HEK293T (cell line): ENCODE results near the gene SORBS1.

Experiments used
- BHLHE40 ChIP-seq: fragments of 450-650 bp; IDR thresholded peaks from 2 replicates; pipeline ENCODE4 v1.6.1; 2016; ENCODE audit warnings: mild to moderate bottlenecking, moderate library complexity, borderline replicate concordance
- FOXA1 ChIP-seq: fragments of 450-650 bp; IDR thresholded peaks from 2 replicates; pipeline ENCODE4 v1.6.1; 2016; ENCODE audit warnings: mild to moderate bottlenecking
- FOXK2 ChIP-seq: fragments of 450-650 bp; IDR thresholded peaks from 2 replicates; pipeline ENCODE4 v1.6.1; 2016; ENCODE audit warnings: mild to moderate bottlenecking
- SP1 ChIP-seq: fragments of 450-650 bp; IDR thresholded peaks from 2 replicates; pipeline ENCODE4 v1.6.1; 2017
- SUZ12 ChIP-seq: fragments of 450-650 bp; IDR thresholded peaks from 2 replicates; pipeline ENCODE4 v1.6.1; 2016; ENCODE audit warnings: mild to moderate bottlenecking
- TARDBP ChIP-seq: fragments of 450-650 bp; IDR thresholded peaks from 2 replicates; pipeline ENCODE4 v1.6.1; 2016
- TF ChIP-seq, protein P1 (sequence below): fragments of 450-650 bp; IDR thresholded peaks from 2 replicates; pipeline ENCODE4 v1.6.1; 2016

DNA sequence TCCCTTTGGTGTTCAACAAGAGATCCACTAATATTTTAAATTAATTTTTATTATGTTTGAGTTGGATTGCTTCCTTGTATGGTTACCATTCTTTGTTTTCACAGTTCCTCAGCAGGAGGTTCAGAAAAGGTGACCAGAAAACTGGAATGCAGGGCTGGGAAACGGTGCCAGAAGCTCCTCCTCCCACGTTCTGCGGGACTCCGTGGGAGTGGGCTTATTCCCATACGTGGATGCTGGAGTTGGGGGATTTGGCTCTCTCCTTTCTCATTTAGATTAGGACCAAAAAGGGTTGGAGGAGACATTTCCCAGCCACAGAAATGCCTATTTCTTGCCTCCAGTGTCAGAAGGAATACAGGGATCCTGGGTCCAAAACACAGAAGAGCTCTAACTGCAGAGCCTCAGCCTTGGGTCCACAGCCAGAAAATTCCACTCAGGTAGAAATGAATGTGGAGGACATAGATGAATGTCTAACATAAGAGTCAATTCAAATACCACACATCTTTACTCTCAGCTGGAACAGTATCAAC, 56.0 kb downstream of the SORBS1 start:
- TF ChIP-seq SP1 (no peak), FOXA1 (no peak), TARDBP (no peak), SUZ12 (no peak), FOXK2 (no peak), BHLHE40 (no peak)
- TF ChIP-seq, protein P1, sequence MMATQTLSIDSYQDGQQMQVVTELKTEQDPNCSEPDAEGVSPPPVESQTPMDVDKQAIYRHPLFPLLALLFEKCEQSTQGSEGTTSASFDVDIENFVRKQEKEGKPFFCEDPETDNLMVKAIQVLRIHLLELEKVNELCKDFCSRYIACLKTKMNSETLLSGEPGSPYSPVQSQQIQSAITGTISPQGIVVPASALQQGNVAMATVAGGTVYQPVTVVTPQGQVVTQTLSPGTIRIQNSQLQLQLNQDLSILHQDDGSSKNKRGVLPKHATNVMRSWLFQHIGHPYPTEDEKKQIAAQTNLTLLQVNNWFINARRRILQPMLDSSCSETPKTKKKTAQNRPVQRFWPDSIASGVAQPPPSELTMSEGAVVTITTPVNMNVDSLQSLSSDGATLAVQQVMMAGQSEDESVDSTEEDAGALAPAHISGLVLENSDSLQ, result no peak
